HS-27A (cell line): Measurements from ENCODE around the gene MT1X.

Source experiments
- DNase-seq: peaks from one replicate; pipeline ENCODE4 v3.0.0-alpha.2; 2012; ENCODE audit warnings: low read depth, missing footprints

Gene MT1X

GRCh38 chr16:56681939-56682702, at the start of gene MT1X:
Gene MT1X (plus strand): TSS chr16:56682470. CDS start chr16:56682541, 71 bp downstream.
- peak; percentile 62 for DNase-seq

- no peak for DNase-seq
Observed at GRCh38 chr16:56632848-56633365, 49.4 kb upstream of the MT1X start.

- no peak for DNase-seq
Observed at GRCh38 chr16:56633535-56633934, 48.7 kb upstream of the MT1X start.

GRCh38 chr16:56634715-56635440, 47.4 kb upstream of the MT1X start:
- DNase-seq = no peak

- no peak for DNase-seq
Observed at GRCh38 chr16:56635441-56635967, 46.8 kb upstream of the MT1X start.

GRCh38 chr16:56636616-56637413, 45.5 kb upstream of the MT1X start:
- no peak for DNase-seq

- no peak for DNase-seq
Observed at GRCh38 chr16:56637814-56638750, 44.2 kb upstream of the MT1X start, which contains the start of gene MT1A. Gene MT1A (plus strand): TSS chr16:56638666. CDS start chr16:56638739, 73 bp downstream.

- DNase-seq = no peak
Observed at GRCh38 chr16:56639045-56639444, 43.2 kb upstream of the MT1X start.

- DNase-seq = no peak
Observed at GRCh38 chr16:56640076-56640475, 42.2 kb upstream of the MT1X start.

GRCh38 chr16:56641166-56641565, 41.1 kb upstream of the MT1X start:
- DNase-seq = no peak

- no peak for DNase-seq
Observed at GRCh38 chr16:56643080-56643778, 39.0 kb upstream of the MT1X start.

GRCh38 chr16:56643833-56644232, 38.4 kb upstream of the MT1X start:
- no peak for DNase-seq

GRCh38 chr16:56645311-56645710, 37.0 kb upstream of the MT1X start:
- no peak for DNase-seq

- no peak for DNase-seq
Observed at GRCh38 chr16:56645838-56646237, 36.4 kb upstream of the MT1X start.

GRCh38 chr16:56647641-56648431, 34.4 kb upstream of the MT1X start:
- DNase-seq = no peak

- DNase-seq = no peak
Observed at GRCh38 chr16:56649271-56649670, 33.0 kb upstream of the MT1X start.

GRCh38 chr16:56649820-56650219, 32.5 kb upstream of the MT1X start:
- DNase-seq = no peak

- DNase-seq = no peak
Observed at GRCh38 chr16:56651586-56651985, 30.7 kb upstream of the MT1X start, which contains the start of gene MT1B. Gene MT1B (plus strand): TSS chr16:56651886. CDS start chr16:56651954, 68 bp downstream.

GRCh38 chr16:56652600-56652999, 29.7 kb upstream of the MT1X start:
- DNase-seq = no peak
